ENCODE data around the gene ZBTB32. TPM values are rescaled to one million over a fixed set of nuclear protein-coding genes. Genes with fewer than 3 reads are reported as not detected.

ZBTB32 gene, protein sequence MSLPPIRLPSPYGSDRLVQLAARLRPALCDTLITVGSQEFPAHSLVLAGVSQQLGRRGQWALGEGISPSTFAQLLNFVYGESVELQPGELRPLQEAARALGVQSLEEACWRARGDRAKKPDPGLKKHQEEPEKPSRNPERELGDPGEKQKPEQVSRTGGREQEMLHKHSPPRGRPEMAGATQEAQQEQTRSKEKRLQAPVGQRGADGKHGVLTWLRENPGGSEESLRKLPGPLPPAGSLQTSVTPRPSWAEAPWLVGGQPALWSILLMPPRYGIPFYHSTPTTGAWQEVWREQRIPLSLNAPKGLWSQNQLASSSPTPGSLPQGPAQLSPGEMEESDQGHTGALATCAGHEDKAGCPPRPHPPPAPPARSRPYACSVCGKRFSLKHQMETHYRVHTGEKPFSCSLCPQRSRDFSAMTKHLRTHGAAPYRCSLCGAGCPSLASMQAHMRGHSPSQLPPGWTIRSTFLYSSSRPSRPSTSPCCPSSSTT
- total RNA-seq (2022; extraction: Qiagen RNA extraction) = 0.03 TPM in 1 of 5 replicates, not detected in the others

DNA sequence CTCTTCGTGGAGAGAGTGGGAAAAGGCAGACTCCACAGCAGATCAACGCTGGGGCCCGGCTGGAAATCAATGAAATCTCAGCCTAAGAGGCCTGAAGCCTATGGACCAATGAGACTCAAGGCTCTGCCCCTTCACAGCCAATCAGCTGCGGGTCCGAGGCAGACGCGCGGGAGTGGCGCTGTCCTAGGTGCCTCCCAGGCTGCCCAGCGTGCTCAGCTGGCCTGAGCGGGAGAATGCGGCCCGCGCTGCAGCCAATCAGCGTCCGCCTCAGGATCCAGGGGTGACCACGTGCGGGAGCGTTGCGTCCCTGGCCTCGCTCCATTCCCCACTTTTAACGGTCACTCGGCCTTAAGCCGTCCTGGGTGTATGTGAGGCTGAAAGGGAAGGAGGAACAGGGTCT lies at the start of gene ZBTB32:
TSS of gene ZBTB32 (plus strand) at position 341 of the 400 bp plus-strand sequence. CDS start 10,069 bp downstream, outside the sequence.

DNA sequence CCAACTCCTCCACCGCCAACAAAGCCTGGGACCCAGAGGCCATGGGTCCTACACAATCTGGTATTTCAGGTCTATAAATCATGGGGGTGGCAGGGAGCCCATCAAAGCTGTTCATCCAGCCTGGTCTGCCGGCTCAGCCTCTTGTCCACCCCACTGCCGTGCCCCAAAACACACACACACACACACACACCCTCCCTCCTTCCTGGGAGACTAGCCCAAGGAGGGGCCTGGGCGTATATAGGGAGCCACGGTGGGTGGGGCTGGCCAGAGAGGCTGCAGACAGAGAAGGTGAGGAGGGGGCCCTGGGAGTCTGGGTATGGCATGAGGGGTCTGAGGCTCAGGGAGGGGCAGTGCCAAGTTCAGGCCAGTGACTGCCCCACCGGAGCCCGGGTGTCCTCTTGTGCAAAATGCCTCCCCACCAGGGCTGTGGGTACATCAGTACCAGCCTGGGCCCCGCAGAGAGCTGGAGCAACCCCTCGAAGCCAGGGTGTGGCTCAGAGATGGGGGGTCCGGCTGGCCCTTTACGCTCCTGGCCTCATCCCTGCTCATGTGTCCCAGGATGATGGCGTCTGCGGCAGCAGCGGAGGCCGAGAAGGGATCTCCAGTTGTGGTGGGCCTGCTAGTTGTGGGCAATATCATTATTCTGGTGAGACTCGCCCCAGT lies 38.0 kb upstream of the ZBTB32 start, which contains the start of gene UPK1A:
TSS of gene UPK1A (plus strand) at position 267 of the 663 bp plus-strand sequence. CDS start at position 563, 296 bp downstream.

DNA sequence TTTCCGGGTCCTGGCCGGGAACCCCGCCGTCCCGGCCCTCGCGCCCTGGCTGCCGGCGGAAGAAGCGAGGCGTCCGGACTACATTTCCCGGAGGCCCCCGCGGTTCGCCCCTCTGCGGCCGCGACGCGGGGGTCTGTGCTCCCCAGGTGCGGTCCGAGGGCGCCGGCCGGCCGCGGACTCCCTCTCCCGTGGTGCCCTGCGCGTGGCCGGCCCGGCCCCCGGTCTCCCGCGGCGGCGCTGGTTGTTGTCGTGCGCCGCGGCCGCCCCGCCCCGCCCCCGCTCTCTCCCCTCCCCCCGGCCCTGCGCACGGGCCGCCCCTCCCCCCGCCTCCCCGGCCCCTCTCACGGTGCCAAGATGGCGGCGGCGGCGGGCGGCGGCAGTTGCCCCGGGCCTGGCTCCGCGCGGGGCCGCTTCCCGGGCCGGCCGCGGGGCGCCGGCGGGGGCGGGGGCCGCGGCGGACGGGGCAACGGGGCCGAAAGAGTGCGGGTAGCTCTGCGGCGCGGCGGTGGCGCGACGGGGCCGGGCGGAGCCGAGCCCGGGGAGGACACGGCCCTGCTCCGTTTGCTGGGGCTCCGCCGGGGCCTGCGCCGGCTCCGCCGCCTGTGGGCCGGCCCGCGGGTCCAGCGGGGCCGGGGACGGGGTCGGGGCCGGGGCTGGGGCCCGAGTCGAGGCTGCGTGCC lies 13.4 kb downstream of the ZBTB32 start, which contains the start of gene KMT2B:
TSS of gene KMT2B (plus strand) at position 339 of the 680 bp plus-strand sequence. CDS start at position 355, 16 bp downstream.

DNA sequence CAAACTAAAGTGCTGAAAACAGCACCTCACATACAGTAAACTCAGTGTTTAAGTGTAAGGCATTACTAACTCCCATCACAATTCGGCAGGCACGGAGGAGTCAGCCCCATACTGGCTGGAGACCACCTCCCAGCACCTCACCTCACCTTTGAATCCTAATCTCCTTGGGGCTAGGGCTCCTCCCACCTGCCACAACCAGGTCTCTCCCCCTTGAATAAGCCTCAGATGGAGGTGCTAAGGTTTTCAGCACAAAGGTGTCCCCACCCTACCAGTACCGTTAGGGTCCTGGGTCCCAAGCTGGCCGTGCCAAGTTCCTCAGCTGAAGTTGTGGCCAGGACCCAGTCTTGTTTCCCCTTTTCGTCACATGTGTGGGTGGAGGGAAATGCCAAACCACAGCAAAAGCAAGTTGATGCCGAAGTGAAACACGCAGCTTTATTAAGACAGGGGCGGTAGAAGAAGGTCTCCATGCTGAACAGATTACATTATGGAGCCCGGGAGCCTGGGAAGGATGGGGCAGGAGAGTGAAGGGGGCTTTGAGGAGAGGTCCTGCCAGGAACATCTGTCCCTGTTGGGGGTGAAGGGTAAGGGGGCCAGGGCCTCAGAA lies 37.9 kb downstream of the ZBTB32 start, which contains the start of gene IGFLR1:
TSS of gene IGFLR1 (minus strand) at position 332 of the 604 bp plus-strand sequence. CDS start 1,272 bp downstream, outside the sequence.

DNA sequence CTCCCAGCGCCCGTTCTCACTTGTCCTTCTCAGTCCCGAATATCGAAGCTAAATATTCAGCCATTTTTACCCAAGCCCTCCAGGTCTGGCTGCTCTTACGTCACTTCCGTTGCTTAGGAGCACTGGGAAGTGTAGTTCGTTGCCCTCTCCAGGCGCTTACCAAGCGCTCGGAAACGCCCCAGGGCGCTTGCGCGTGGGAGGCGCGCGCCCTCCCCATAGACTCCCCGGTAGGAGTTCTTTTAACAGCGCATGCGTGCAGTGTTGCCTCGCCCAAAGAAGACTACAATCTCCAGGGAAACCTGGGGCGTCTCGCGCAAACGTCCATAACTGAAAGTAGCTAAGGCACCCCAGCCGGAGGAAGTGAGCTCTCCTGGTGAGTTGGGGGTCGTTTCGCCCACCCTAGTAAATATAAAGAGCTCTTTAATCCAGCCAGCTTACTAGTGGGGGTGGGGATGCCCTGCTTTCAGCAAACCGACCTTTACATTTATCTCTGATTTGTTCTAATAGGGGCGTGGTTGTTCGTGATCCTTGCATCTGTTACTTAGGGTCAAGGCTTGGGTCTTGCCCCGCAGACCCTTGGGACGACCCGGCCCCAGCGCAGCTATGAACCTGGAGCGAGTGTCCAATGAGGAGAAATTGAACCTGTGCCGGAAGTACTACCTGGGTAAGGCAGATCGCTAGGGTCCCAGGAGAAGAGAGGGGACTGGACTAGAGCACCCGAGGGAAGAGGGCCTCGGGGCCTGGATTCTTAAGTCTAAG lies 41.1 kb downstream of the ZBTB32 start, which contains the start of the genes PSENEN and U2AF1L4:
TSS of gene PSENEN (plus strand) at position 324 of the 759 bp plus-strand sequence. CDS start at position 604, 280 bp downstream.
TSS of gene U2AF1L4 (minus strand) at position 91 of the 759 bp plus-strand sequence. CDS start at position 64, 27 bp downstream.

GRCh38 chr19:35748106-35749020 lies 44.0 kb downstream of the ZBTB32 start, which contains the start of gene LIN37:
LIN37 (plus strand) TSS chr19:35748576; CDS start chr19:35748725, 149 bp downstream.

GRCh38 chr19:35756377-35757230 lies 52.2 kb downstream of the ZBTB32 start, which contains the start of gene HSPB6:
HSPB6 (minus strand) TSS chr19:35757029; CDS start chr19:35757008, 21 bp downstream.

GRCh38 chr19:35757749-35758608 lies 53.6 kb downstream of the ZBTB32 start, which contains the start of gene PROSER3:
PROSER3 (plus strand) TSS chr19:35758176; CDS start chr19:35758216, 40 bp downstream.

Other genes starting within 250 kb of the ZBTB32 start
- not detected in 5 replicates for gene KRTDAP, start 214.1 kb upstream of the ZBTB32 start, total RNA-seq (2022; extraction: Qiagen RNA extraction)
- 34.1 to 42.4 TPM (median 35.8 TPM) in 5 replicates for gene DMKN, start 190.9 kb upstream of the ZBTB32 start, total RNA-seq (2022; extraction: Qiagen RNA extraction)
- 2.5 to 3.1 TPM (median 3.0 TPM) in 5 replicates for gene SBSN, start 176.2 kb upstream of the ZBTB32 start, total RNA-seq (2022; extraction: Qiagen RNA extraction)
- not detected in 5 replicates for gene GAPDHS, start 171.1 kb upstream of the ZBTB32 start, total RNA-seq (2022; extraction: Qiagen RNA extraction)
- 350 to 462 TPM (median 443 TPM) in 5 replicates for gene TMEM147, start 158.9 kb upstream of the ZBTB32 start, total RNA-seq (2022; extraction: Qiagen RNA extraction)
- gene ATP4A, start 140.9 kb upstream of the ZBTB32 start, total RNA-seq (2022; extraction: Qiagen RNA extraction) = not detected in 5 replicates
- gene PMIS2, start 118.4 kb upstream of the ZBTB32 start, total RNA-seq (2022; extraction: Qiagen RNA extraction) = not detected in 5 replicates
- 12.1 to 18.6 TPM (median 17.4 TPM) in 5 replicates for gene HAUS5, start 91.8 kb upstream of the ZBTB32 start, total RNA-seq (2022; extraction: Qiagen RNA extraction)
- 144 to 216 TPM (median 212 TPM) in 5 replicates for gene RBM42, start 75.5 kb upstream of the ZBTB32 start, total RNA-seq (2022; extraction: Qiagen RNA extraction)
- 1.6 to 3.1 TPM (median 2.4 TPM) in 5 replicates for gene ETV2, start 62.8 kb upstream of the ZBTB32 start, total RNA-seq (2022; extraction: Qiagen RNA extraction)
- gene COX6B1, start 56.2 kb upstream of the ZBTB32 start, total RNA-seq (2022; extraction: Qiagen RNA extraction) = 1,293 to 1,487 TPM (median 1,363 TPM) in 5 replicates
- 0.51 to 1.1 TPM (median 0.91 TPM) in 5 replicates for gene UPK1A, start 38.0 kb upstream of the ZBTB32 start, total RNA-seq (2022; extraction: Qiagen RNA extraction)
- gene KMT2B, start 13.4 kb downstream of the ZBTB32 start, total RNA-seq (2022; extraction: Qiagen RNA extraction) = 47.4 to 63.8 TPM (median 61.5 TPM) in 5 replicates
- 12.9 to 14.2 TPM (median 13.3 TPM) in 5 replicates for gene IGFLR1, start 37.9 kb downstream of the ZBTB32 start, total RNA-seq (2022; extraction: Qiagen RNA extraction)
- 26.6 to 31.3 TPM (median 28.4 TPM) in 5 replicates for gene U2AF1L4, start 40.9 kb downstream of the ZBTB32 start, total RNA-seq (2022; extraction: Qiagen RNA extraction)
- 285 to 335 TPM (median 294 TPM) in 5 replicates for gene PSENEN, start 41.1 kb downstream of the ZBTB32 start, total RNA-seq (2022; extraction: Qiagen RNA extraction)
- gene LIN37, start 44.0 kb downstream of the ZBTB32 start, total RNA-seq (2022; extraction: Qiagen RNA extraction) = 18.3 to 28.2 TPM (median 25.9 TPM) in 5 replicates
- 0.12 to 0.29 TPM (median 0.19 TPM) in 5 replicates for gene HSPB6, start 52.5 kb downstream of the ZBTB32 start, total RNA-seq (2022; extraction: Qiagen RNA extraction)
- gene PROSER3, start 53.6 kb downstream of the ZBTB32 start, total RNA-seq (2022; extraction: Qiagen RNA extraction) = 23.1 to 33.0 TPM (median 27.3 TPM) in 5 replicates
- 4.3 to 9.2 TPM (median 6.5 TPM) in 5 replicates for gene ARHGAP33, start 71.0 kb downstream of the ZBTB32 start, total RNA-seq (2022; extraction: Qiagen RNA extraction)
- 0.22 to 0.36 TPM (median 0.24 TPM) in 4 of 5 replicates, not detected in the other for gene PRODH2, start 108.3 kb downstream of the ZBTB32 start, total RNA-seq (2022; extraction: Qiagen RNA extraction)
- 0.32 to 0.84 TPM (median 0.46 TPM) in 5 replicates for gene NPHS1, start 147.9 kb downstream of the ZBTB32 start, total RNA-seq (2022; extraction: Qiagen RNA extraction)
- 0.32 to 0.69 TPM (median 0.49 TPM) in 5 replicates for gene KIRREL2, start 152.4 kb downstream of the ZBTB32 start, total RNA-seq (2022; extraction: Qiagen RNA extraction)
- 62.9 to 100 TPM (median 98.2 TPM) in 5 replicates for gene APLP1, start 164.0 kb downstream of the ZBTB32 start, total RNA-seq (2022; extraction: Qiagen RNA extraction)
- gene NFKBID, start 196.0 kb downstream of the ZBTB32 start, total RNA-seq (2022; extraction: Qiagen RNA extraction) = 6.6 to 10.3 TPM (median 7.4 TPM) in 5 replicates
- gene HCST, start 198.0 kb downstream of the ZBTB32 start, total RNA-seq (2022; extraction: Qiagen RNA extraction) = 0.28 to 0.76 TPM (median 0.62 TPM) in 4 of 5 replicates, not detected in the other
- gene TYROBP, start 203.7 kb downstream of the ZBTB32 start, total RNA-seq (2022; extraction: Qiagen RNA extraction) = not detected in 5 replicates
- 15.6 to 25.9 TPM (median 22.3 TPM) in 5 replicates for gene LRFN3, start 231.8 kb downstream of the ZBTB32 start, total RNA-seq (2022; extraction: Qiagen RNA extraction)

Measured in A549 treated with CORT108297 at 1 μM for 4 hours (cell line).